Right forelimb (tissue), 1 donor: ENCODE measurements around the gene HEYL.
A peak's percentile ranks its signal among the peaks of the same experiment; 100 is the strongest.

ENCODE experiments used
- DNase-seq: peaks from one replicate; pipeline ENCODE4 v3.0.0-alpha.2; 2018

Gene HEYL

GRCh38 chr1:39593386-39593785, 46.1 kb downstream of the HEYL start:
- DNase-seq, result no peak

GRCh38 chr1:39592069-39592468, 47.4 kb downstream of the HEYL start:
- DNase-seq, result no peak

GRCh38 chr1:39590546-39590945, 48.9 kb downstream of the HEYL start:
- DNase-seq, result no peak

- no peak for DNase-seq
These were observed 53.5 kb downstream of the HEYL start for GRCh38 chr1:39585933-39586332.

DNA sequence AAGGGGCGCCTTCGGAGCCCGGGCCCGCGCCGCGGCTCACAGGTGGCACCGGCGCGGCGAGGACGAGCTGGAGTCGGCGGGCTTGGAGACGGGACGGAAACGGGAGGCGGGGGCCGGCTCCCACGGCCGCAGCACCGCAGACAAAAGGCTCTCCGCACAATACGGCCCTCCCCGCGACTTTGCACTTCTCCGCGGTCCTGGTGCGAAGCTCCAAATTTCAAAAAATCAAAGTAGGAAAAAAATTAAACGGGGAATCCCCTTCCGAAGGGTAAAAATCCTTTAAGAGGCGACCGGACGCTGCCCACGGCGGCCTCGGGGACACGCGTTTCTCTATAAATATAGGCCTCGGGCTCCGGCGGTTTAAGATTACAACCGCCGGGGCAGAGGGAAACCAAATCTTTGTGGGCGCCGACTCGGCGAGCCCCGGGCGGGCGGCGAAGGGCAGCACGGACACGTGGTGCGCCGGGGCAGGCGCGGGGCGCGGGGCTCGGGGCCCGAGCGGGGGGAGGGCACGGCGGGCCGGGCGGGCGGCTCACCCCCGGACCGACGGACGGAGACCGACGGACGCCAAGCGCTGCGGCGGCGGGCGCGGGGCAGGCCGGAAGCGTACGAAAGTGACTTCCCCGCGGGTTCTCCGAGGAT, 63.3 kb downstream of the HEYL start:
- peak; percentile 56 for DNase-seq

- peak; percentile 64 for DNase-seq
These were observed 64.0 kb downstream of the HEYL start for GRCh38 chr1:39575191-39576015.

DNA sequence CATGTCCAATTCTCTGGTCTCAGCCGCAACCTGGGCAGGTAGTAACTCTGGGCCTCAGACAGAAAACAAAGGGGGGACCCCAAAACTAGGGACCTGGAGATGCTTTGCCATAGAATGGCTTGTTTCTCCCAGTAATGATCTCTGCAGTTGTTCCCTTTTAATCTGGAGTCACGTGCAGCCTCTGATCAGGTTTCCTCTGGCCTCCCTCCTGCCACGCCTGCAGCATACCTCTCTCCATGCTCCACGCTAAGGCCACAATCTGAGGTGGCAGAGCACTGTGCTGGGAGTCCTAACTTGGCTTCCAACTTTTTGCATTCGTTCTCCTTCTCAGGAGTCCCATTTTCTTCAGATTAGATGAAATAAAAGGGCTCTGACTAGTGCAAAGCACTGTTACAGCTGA, 64.8 kb downstream of the HEYL start:
- DNase-seq, result no peak
